ENCODE measurements around the gene SGTA.
"Not testable (repeated sequence)": the region's sequence is repeated elsewhere in the genome, so short reads cannot be mapped to it uniquely, and the experiment has no call there.

SGTA gene

GRCh38 chr19:2819540-2820111 lies 36.6 kb upstream of the SGTA start, which contains the start of gene ZNF554 (continued):
- peak; percentile 91 for TF ChIP-seq ZBTB10 (tag by site-specific recombination; IDR thresholded peaks at IDR 0.05)
- peak; percentile 52; the same call in 1 of the 2 replicates for TF ChIP-seq ZNF664 (tag by site-specific recombination; IDR thresholded peaks at IDR 0.05)
- no peak for TF ChIP-seq ZBTB49 (tag by site-specific recombination; IDR thresholded peaks at IDR 0.05; ENCODE audit: low read depth)
- peak; percentile 76 for TF ChIP-seq SP3 (tag by site-specific recombination; IDR thresholded peaks at IDR 0.05)
- TF ChIP-seq ZNF488 (tag by site-specific recombination; IDR thresholded peaks at IDR 0.05): no peak

GRCh38 chr19:2817237-2817829 lies 34.3 kb upstream of the SGTA start:
- H3K9me3 ChIP-seq (ENCODE audit: control insufficient read depth, insufficient read depth, low read depth, low read length); H3K27ac ChIP-seq (ENCODE audit: extremely low read depth, low read depth, low read length); POLR2A ChIA-PET; H3K4me3 ChIP-seq (ENCODE audit: low read depth, low read length); H3K4me1 ChIP-seq (ENCODE audit: control insufficient read depth, insufficient read depth, low read length); CTCF ChIA-PET: not testable (repeated sequence)
- TF ChIP-seq ZNF366 (tag by site-specific recombination; conservative IDR thresholded peaks at IDR 0.05) (peak; percentile 59), HIC1 (tag by site-specific recombination; IDR thresholded peaks at IDR 0.05) (0 out of 2 replicates have a peak, but pooled peaks have one; percentile 18)
- H3K36me3 ChIP-seq (ENCODE audit: control insufficient read depth in 2 of 2, insufficient read depth in 1 of 2, low read length in 2 of 2): peaks cover 0 to 22% of the 10 kb centered on the region in 2 experiments; a peak in 2 of 3 replicates

- peaks cover 0 to 29% of the 10 kb centered on the region in 2 experiments; a peak in 2 of 3 replicates for H3K36me3 ChIP-seq (ENCODE audit: control insufficient read depth in 2 of 2, insufficient read depth in 1 of 2, low read length in 2 of 2)
- no peaks in the 10 kb centered on the region for H3K9me3 ChIP-seq (ENCODE audit: control insufficient read depth, insufficient read depth, low read depth, low read length)
- H3K4me3 ChIP-seq (ENCODE audit: low read depth, low read length): no peak overlapping the region
- TF ChIP-seq PATZ1 (tag by site-specific recombination; IDR thresholded peaks at IDR 0.05): no peak
- TF ChIP-seq ZNF362 (tag by site-specific recombination; IDR thresholded peaks at IDR 0.05): no peak
- no peak for TF ChIP-seq ZNF335 (tag by site-specific recombination; conservative IDR thresholded peaks at IDR 0.05)
- no peak for TF ChIP-seq REPIN1 (tag by site-specific recombination; IDR thresholded peaks at IDR 0.05; ENCODE audit: low read depth)
- peak; percentile 17; the same call in 1 of the 2 replicates for TF ChIP-seq ZNF600 (tag by site-specific recombination; IDR thresholded peaks at IDR 0.05)
- 0 out of 2 replicates have a peak, but pooled peaks have one; percentile 15 for TF ChIP-seq IKZF3 (tag by site-specific recombination; IDR thresholded peaks at IDR 0.05)
- no peak for TF ChIP-seq BCL11B (tag by site-specific recombination; IDR thresholded peaks at IDR 0.05; ENCODE audit: low read depth)
- no peak for TF ChIP-seq ZBTB1 (tag by site-specific recombination; IDR thresholded peaks at IDR 0.05)
- ChIA-PET CTCF (no interaction called here), POLR2A (no interaction called here)
- H3K27ac ChIP-seq (ENCODE audit: extremely low read depth, low read depth, low read length): peak overlapping the region; percentile 24; the same call in 1 of the 2 replicates
- no peaks in the 10 kb centered on the region for H3K4me1 ChIP-seq (ENCODE audit: control insufficient read depth, insufficient read depth, low read length)
These were observed 33.6 kb upstream of the SGTA start for GRCh38 chr19:2816641-2817040.
